GDM1 (cell line): ENCODE data around the gene CMTR1.
A peak's percentile ranks its signal among the peaks of the same experiment; 100 is the strongest.
"Not testable (repeated sequence)": the region's sequence is repeated elsewhere in the genome, so short reads cannot be mapped to it uniquely, and the experiment has no call there.

ENCODE experiments used
- DNase-seq: peaks from one replicate; lab custom pipeline; 2025; lab: John Stamatoyannopoulos, UW

The CMTR1 gene

DNA sequence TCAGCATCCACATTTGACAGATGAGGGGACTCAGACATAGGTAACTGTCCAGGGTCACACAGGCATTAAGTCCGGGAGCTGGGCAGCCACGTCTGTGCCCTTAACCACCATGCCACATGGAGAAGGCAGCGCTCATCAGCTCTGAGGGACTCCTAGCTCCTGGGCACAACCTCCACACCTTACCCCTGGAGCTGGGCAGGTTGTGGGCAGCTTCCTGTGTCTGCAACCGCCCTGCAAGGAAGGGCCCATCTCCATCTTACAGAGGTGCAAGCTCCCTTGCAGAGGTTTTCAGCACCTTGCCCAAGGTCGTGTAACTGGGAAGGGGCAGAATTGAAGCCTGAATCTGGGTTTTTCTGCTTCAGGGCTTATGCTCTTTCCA is 58.8 kb downstream of the CMTR1 start:
- no peak for DNase-seq

DNA sequence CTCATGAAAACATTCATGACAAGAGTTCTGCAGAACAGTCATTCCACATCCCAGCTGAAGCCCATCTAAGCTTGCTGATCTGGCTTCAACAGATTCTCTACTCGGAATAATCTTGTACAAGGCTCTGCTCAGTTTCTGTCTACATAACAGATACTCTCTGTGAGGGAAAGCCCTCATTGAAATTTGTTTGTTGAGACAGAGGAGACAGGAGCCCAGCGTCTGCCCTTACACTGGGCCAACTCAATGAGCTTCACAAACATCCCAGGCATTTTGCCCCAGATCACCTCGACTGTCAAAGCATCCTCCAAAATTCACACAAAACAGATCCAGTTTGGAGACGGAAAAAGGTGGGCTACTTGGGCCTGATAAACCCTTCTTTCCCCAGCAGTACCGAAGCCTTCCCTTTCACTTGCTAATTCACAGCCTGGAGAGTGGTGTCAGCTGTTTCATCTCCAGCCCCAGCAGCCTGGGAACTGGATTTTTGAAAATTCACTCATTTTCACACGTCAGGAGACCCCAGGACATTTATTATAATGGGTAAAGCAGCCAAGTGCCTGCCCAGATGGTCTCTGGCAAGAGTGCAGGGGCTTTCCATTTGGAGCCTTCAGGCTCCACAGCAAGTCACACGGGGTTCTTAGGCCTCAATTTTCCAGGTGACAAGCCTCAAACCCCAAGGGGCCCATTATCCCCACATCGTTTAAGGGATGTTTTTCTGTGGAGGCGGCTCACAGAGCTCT is 59.4 kb downstream of the CMTR1 start:
- DNase-seq, result no peak

DNA sequence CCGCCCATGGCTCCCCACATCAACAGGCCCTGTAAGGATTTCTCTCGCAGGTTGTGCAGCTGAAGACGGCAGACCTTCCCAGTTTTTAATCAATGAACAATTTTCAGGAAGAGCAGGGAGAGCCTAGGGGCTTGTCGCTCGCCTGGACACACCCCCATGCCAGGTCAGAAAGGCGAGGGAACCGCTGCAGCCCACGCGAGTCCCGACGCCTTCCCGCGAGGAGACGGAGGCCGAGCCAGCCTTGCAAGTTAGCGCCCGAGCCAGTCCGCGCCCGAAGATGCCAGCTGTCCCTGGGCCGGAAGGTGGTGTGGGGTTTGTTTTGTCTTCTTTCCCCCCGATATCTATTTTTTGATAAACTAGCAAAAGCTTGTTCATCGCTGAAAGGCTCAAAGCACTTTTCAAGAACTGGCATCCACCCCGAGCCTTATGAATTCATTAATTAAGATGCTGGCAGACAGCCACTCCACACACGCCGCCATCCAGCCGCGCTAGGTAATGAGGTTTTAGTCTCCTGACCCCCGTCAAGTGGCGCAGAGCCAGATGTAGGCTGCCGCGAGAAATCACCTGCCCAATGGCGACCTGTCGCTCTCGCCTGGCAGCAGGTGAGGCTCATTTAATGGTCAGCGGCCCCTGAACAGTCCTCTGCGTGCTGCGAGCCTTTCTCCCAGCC is 60.1 kb downstream of the CMTR1 start:
- DNase-seq, result no peak

DNA sequence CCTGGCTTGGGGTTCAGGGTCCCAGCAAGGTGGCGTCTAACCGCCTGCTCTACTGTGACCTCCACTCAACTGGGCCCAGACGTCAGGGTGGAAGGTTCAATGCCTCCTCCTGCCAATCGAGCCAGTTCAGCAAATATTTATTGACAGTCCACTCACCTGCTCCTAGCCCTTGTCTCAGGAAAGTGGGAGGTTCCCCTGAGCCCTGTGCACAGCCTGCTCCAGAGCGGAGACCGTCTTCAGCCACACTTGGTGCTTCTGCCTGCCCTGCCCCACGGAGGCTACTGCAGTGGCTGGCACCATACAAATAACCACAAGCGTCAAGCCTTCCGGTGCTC is 60.6 kb downstream of the CMTR1 start:
- DNase-seq, result no peak

DNA sequence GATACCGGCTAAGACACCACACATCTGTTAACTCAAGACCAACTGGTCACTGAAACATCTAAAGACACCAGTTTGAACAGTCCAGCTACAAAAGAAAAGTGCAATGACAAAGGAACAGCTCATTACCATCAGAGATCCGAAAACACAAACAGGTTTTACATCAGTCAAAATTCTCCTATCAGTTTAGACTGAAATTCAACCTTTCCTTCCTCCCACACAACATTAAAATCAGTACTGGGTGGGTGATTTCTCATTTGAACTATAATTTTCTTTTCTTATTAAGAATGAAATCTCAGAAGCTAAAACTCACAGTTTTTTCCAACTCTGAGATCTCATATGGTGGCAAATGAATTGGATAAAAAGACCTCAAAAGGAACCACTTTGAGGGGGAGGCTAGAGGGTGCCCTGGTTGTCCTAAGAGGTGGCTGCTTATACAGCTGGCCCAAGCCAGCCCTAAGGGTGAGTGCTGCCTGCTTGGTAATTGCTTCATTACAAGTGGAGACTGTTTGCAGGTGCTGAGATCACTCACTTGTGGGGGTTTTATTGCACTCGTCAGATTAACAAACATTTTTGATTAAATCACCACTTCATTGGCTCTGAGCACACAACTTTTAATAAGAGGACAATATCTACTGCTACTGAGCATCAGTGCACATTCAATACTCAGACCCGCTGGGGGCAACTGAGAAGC is 62.4 kb downstream of the CMTR1 start:
- no peak for DNase-seq

DNA sequence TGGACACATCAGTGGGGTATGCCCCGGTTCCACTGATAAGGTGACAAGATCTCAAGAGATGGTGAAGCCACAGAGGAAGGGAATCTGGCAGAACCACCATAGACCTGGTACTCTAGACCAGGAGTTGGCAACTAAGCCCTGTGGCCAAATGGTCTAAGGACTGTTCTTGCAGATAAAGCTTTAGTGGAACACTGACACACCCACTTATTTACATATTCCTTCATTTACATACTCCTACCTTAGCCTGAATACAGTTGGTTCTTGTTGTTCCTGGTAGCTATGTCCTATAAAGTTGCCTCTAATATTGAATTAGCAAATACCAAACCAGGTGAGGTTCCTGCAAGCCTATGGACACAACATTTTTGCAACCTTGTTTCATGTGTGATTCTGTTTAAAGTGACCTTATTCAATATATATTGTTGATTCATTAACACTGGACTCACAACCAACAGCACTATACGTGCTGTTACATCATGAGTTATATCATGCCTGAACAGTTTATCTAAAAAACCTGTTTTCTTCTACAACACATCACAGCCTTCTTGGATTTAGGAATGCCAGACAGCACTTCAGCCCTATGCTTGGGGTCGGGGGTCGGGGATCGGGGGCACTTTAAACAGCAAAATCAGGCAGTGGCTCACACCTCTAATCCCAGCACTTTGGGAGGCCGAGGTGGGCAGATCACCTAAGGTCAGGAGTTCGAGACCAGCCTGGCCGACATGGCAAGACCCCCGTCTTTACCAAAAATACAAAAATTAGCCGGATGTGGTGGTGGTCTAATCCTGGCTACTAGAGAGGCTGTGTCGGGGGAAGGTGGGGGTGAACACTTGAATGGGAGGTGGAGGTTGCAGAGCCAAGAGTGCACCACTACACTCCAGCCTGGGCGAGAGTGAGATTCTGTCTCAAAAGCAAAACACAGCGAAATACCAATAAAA is 64.2 kb downstream of the CMTR1 start:
- DNase-seq, result no peak

DNA sequence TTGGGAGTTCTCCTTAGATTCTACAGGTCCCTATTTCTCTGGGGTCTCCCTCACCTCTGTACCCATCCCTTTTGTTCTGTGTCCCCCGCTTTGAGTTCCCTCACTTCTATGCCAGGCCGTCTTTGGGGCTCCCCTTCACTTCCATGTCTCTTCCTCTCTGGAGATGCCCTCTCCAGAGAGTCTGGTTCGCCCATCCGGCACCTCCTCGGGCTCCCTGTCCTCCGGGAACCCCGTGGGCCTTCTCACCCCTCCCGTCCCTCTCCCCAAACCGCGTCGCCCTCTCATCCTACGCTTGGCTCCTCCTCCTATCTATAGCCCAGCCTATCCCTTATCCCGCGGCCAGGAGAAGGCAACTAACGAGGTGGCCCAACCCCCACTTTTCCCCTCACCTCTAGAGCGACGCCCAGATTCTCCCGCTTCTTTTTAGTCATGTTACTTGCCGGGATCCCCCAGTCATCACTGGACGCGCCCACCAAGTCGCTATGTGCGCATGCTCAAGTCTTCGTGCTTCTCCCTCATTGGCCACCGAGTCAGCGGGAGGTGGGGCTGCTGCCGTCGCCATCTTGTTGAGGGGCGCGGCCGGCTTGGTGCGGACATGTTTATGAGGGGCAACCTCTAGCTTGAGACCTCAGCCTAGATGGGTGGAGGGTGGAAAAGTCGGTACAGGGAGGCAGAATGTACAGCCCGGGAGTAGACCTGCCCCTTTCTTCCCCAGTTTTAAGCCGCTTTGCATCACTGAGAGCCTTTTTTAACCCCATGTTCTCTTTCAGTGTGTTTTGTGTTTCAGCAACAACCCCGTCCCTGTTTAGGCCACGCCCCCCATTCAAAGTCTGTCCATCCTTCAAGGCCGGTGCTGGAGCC is 66.6 kb downstream of the CMTR1 start, which contains the start of gene CCDC167:
CCDC167 (minus strand) TSS at position 461 of the 861 bp plus-strand sequence; CDS start at position 431, 30 bp downstream.
- DNase-seq, result peak; percentile 96

DNA sequence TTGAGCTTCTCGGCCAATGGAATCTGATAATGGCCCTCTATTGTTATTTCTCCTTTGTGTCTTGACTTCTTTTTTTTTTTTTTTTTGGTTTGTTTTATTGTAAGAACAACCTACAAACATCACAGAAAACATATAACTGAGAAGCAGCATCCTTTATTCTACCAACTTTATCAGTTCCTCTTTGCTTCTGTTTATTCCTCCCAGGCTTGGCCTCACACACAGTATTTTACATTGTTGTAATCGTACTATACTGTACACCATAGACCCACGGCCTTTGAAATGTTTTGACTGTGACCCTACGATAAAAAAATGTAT is 67.2 kb downstream of the CMTR1 start:
- no peak for DNase-seq

DNA sequence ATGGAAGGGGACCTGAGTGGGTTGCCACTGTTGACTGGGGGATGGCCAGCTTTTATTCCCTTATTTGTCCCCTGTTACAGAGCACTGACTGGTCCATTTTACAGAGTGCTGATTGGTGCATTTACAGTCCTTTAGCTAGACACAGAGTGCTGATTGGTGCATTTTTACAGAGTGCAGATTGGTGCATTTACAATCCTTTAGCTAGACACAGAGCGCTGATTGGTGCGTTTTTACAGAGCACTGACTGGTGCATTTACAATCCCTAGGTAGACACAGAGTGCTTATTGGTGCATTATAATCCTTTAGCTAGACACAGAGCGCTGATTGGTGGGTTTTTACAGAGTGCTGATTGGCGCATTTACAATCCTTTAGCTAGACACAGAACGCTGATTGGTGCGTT is 67.9 kb downstream of the CMTR1 start:
- DNase-seq, result not testable (repeated sequence)

DNA sequence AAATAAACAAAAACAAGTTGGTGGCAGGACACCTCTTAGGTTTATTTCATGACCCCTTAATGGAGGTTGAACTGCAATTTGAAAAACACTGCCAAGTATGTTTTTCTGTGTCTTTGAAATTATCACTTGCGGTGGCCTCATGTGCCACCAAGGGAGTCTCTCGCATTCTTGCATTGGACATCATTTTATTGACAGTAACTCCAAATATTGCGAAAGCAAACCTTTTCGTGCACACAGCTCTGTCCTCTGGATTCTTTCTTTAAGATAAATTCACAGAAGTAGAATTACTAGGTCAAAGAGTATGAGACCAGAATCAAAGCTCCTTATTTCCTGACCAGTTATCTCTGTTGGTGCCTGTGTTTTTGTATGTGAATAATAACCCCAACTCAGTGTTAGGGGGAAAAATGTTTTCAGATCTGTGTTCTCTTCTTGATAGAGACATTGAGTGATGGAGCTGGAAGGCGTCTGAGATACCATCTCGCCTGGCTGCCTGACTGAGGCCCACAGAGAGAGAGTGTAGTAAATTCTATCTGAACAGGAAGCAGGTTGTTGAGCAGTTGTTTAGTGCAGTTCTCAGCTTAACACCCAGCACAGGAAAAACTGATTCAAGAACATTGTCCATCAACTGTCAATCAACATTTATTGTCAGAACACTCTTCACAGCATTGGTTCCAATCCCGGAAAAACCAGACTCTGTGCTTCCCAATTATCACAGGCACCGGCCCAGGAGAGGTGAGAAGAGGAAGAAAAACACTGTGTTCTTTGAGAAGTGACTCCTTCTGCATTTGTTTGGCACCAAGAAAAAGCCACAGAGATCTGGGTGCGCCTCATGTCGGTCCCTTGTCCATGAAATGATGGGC is 68.8 kb downstream of the CMTR1 start:
- peak; percentile 24 for DNase-seq

DNA sequence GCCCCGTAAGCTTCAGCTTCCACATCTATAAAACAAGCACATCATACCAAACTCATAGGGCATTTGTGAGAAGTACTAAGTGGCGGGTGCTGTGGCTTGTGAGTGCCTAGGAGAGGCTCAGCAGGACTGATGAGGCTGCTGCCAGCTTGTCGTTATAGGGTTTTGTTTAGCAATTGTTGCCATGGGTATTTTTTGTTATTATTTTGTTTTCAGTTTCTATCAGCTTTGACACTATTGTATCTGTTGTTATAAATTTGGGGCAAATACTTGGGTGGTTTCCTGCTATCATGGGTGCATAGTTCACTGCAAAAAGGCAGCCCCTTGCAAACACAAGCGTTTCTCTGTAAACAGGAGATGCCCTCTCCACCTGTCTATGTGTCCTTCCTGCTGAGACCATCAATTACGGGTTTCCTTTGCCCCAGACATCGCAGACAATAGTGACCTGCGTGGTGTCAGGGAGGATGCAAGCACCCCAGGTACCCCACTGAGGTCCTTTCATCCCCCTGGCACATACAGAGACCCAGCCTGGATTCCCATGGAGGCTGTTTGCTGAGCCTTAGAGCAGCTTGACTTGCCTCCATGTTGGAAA is 69.8 kb downstream of the CMTR1 start:
- DNase-seq, result no peak

DNA sequence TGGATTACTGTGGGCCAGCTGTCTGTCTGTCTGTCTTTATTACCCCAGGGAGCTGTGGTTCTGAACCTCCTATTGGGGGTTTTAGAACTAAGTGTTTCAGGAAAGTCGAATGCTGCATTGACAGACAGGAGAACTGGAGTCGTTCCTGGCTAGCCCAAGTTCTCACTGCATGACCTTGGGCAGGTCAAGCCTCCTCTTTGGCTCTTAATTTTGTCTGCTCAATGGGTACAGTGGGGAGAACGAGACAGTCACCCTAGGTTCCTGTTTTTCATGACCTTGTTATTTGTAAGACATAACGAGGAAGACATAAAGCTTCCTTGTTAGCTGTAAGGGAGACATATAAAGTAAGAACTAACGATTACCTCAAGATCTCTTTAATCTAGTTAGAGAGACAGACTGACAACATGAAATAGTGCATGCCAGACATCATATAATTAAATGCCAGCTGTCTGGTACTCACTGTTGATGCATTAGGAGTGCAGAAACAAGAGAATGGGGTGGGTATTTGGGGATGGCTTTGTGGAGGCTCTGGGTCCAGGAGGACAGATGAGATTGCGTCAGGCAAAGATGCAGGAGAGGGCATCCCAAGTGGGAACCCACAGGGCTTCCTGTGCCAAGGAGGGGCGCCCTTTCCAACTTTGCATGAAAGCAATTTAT is 70.4 kb downstream of the CMTR1 start:
- DNase-seq, result no peak

DNA sequence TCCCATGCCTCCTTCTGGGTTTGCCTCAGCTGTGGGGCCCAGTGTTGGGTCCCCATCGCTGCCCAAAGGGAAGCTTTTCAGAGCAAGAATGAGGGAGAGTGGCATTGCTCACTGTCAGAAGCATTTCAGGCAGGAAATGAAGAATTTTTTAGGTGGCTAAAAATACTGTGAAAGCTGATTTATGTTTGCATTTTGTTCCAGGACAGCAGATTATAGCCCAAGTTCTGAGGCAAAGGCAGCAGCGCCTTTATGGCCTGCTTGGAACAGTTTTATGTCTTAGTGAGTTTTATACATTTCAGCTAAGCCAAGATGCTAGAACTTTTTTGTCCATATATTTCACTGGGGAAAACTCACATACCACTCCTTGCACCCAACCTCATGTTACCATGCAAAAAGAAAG is 71.0 kb downstream of the CMTR1 start:
- no peak for DNase-seq

DNA sequence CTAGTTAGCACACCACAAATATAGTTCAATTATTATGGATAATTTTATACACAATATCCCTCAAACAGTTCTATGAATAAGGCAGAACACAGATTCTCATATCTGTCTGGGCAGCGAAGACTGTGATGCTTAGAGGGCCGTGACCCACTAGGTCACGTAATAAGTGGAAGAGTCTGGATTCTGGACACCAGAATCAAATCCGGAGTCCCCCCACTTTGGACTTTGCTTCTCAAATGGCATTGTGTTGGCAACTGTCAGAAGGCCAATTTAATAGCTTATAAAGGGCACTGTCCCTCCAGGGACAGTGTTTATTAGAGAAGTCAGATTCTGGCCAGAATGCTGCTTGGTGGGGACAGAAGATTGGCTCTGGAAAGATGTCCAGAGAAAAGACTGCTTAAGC is 73.5 kb downstream of the CMTR1 start:
- DNase-seq, result no peak

DNA sequence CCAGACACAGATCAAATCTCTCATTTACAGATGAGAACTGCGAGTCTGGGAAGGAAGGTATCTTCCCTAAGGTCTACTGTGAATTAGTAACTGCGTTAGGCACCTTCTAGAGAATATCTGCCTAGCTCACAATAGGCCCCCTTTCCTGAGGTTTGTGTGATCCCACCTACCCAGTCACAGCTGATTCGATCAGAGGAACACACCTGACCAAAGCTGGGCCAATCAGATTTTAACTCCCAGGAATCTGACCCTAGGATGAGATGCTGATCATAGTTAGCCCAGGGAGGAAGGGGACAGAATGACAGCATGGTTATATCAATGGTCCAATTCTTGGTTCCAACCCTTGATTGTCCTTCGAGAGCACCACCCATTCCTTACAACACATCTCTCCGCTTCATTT is 74.1 kb downstream of the CMTR1 start:
- no peak for DNase-seq

DNA sequence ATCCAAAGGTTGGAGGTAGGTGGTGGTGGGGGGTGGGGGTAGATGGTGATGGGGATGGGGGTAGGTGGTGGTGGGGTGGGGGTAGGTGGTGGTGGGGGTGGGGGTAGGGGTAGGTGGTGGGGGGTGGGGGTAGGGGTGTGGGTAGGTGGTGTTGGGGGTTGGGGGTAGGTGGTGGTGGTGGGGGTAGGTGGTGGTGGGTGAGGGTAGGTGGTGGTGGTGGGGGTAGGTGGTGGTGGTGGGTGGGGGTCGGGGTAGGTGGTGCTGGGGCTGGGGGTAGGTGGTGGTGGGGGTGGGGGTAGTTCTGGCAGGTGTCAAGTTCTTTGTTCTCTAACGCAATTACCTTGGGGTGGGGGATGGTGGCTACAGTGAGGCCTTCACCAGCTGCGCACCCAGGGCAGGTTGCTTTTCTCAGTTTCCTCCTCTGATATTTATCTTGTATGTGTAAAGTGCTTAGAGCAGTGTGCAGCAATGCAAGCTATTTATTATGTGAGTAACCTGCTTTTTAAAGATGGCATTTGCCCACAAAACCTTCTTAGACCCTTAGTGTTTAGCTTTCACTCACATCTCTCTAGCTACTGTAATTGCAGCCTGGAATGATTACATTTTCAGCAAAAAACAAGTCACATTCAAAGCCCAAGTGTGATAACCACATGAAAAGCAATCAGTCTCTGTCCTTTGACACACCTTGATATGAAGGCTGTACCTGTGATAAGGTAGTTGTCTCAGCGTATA is 74.8 kb downstream of the CMTR1 start:
- no peak for DNase-seq

DNA sequence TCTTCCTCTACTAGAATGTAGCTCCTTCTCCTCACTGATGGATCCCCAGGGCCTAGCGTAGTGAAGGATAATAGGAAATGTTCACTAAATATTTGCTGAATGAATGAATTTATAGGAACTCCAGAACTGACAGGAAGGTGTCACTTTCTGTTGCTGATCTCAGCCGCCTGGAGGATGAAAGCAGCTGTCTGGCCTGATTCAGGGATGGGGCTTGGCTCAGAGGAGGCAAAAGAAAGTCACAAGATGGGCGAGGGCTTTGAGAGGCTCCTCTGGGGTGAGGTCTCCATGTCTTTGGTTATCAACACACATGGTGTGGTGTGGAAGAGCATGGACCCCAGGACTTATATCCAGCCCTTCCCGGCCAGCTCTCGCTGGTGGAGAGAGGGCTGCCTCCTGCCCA is 78.2 kb downstream of the CMTR1 start:
- DNase-seq, result no peak

DNA sequence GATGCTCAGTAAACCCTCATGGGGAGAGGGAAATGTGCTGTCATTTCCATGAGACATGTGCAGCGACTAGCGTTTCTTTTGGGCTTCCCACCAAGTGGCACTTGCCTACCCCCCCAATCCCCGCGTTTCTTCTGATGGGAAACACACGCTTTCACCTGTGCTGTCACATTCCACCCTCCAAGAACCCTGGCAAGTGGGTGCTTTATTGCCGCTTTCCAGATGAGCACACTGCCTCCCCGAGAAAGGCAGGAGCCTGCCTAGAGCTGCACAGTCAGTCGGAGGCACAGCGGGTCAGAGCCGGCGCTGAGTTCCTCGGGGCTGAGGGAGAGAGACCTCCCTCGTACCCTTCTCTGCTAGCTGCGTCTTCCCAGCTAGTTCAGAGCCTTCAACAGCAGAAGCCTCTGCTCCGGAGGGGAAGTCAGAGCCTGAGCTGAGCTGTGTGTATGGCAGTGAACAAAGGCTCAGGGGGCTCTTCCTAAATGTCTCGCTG is 78.9 kb downstream of the CMTR1 start:
- no peak for DNase-seq
